COLO668 (cell line): ENCODE results near the gene ZNF48.

Source experiments
- DNase-seq: peaks from one replicate; lab custom pipeline; 2025; ENCODE audit not compliant: unreplicated experiment; lab: John Stamatoyannopoulos, UW

Gene ZNF48

GRCh38 chr16:30401768-30402425 lies 6.7 kb downstream of the ZNF48 start:
- peak; percentile 43 for DNase-seq

GRCh38 chr16:30406795-30407101 lies 11.5 kb downstream of the ZNF48 start:
- no peak for DNase-seq

- peak; percentile 91 for DNase-seq
These were observed 12.0 kb downstream of the ZNF48 start, which contains the start of gene ZNF771 for GRCh38 chr16:30407102-30407803. ZNF771 (plus strand) TSS chr16:30407606; CDS start chr16:30408054, 448 bp downstream.

- no peak for DNase-seq
These were observed 12.7 kb downstream of the ZNF48 start for GRCh38 chr16:30407804-30408534.

GRCh38 chr16:30409125-30410060 lies 14.2 kb downstream of the ZNF48 start:
- peak; percentile 90 for DNase-seq

- DNase-seq, result no peak
These were observed 18.0 kb downstream of the ZNF48 start for GRCh38 chr16:30413112-30413806.

GRCh38 chr16:30414159-30414558 lies 18.9 kb downstream of the ZNF48 start:
- no peak for DNase-seq

GRCh38 chr16:30416047-30416603 lies 20.9 kb downstream of the ZNF48 start:
- no peak for DNase-seq

GRCh38 chr16:30416624-30417528 lies 21.7 kb downstream of the ZNF48 start:
- DNase-seq, result no peak

GRCh38 chr16:30417529-30418349 lies 22.5 kb downstream of the ZNF48 start:
- peak; percentile 98 for DNase-seq

GRCh38 chr16:30418350-30419181 lies 23.3 kb downstream of the ZNF48 start:
- peak; percentile 9 for DNase-seq

- DNase-seq, result no peak
These were observed 25.8 kb downstream of the ZNF48 start for GRCh38 chr16:30421010-30421409.

- DNase-seq, result no peak
These were observed 32.8 kb downstream of the ZNF48 start for GRCh38 chr16:30428055-30428454.

GRCh38 chr16:30429418-30429677 lies 34.1 kb downstream of the ZNF48 start:
- DNase-seq, result no peak

GRCh38 chr16:30429678-30430427 lies 34.6 kb downstream of the ZNF48 start, which contains the start of gene DCTPP1:
DCTPP1 (minus strand) TSS chr16:30430030; CDS start chr16:30429980, 50 bp downstream.
- DNase-seq, result peak; percentile 98

GRCh38 chr16:30430428-30430970 lies 35.3 kb downstream of the ZNF48 start:
- DNase-seq, result no peak
